ENCODE results near the gene PRDM16. TPM values are rescaled to one million over a fixed set of nuclear protein-coding genes. Genes with fewer than 3 reads are reported as not detected.

The PRDM16 gene
- polyA plus RNA-seq (2011; rRNA removed) (0.03 and 0.04 TPM in 2 replicates), polyA plus RNA-seq (2017; fragmentation: RNase III; extraction: RNeasy Plus Mini Kit Qiagen cat#74134 plus additional on column Dnase treatment) (0.15 to 0.35 TPM (median 0.25 TPM) in 3 replicates), polyA minus RNA-seq (2011; rRNA and poly(A)+ RNA removed) (0.04 and 0.15 TPM in 2 replicates)
- 0.08 and 0.22 TPM in 2 replicates for polyA plus RNA-seq (2012; cell fraction: cytosol; rRNA removed)
- polyA plus RNA-seq (2012; cell fraction: nucleus; rRNA removed), result 0.26 and 0.40 TPM in 2 replicates

GRCh38 chr1:3068564-3069431 is at the start of gene PRDM16:
TSS of gene PRDM16 (plus strand) at chr1:3069203. CDS start at chr1:3069260, 57 bp downstream.
- FAIRE-seq (no peak), DNase-seq (ENCODE audit: low read depth in 1 of 2, low spot score in 1 of 2) (peak; percentile 59 to 63), ATAC-seq (peak in 1 of 2 experiments; percentile 32; a peak in 2 of 6 replicates)
- 4% methylated on average over 24 of the region's 106 CpGs for WGBS (ENCODE audit: missing lambda C conversion rate)
- POLR2A ChIA-PET, result no interaction called here
- TF ChIP-seq NR3C1 (IDR thresholded peaks at IDR 0.05), result no peak
- TF ChIP-seq, protein P1, sequence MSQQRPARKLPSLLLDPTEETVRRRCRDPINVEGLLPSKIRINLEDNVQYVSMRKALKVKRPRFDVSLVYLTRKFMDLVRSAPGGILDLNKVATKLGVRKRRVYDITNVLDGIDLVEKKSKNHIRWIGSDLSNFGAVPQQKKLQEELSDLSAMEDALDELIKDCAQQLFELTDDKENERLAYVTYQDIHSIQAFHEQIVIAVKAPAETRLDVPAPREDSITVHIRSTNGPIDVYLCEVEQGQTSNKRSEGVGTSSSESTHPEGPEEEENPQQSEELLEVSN (IDR thresholded peaks at IDR 0.05; ENCODE audit: borderline replicate concordance, low read depth), result peak; percentile 28; the same call in 1 of the 2 replicates
- CTCF ChIA-PET, result interaction anchor here (0.7 to 1.0 kb wide), 2 partner anchors 29 to 348 kb away, joined by 3 read pairs; no protein-coding TSS in a partner anchor
- peak within 1 kb of the TSS; percentile 79 for H3K4me3 ChIP-seq
- peak within 1 kb of the TSS; percentile 95 for H3K4me2 ChIP-seq
- peak within 1 kb of the TSS; percentile 64 to 84; a peak in 5 of 6 replicates for H3K27ac ChIP-seq
- H3K9me3 ChIP-seq, result no peaks in the 10 kb centered on the region
- H3K4me1 ChIP-seq, result no peaks in the 10 kb centered on the region

DNA sequence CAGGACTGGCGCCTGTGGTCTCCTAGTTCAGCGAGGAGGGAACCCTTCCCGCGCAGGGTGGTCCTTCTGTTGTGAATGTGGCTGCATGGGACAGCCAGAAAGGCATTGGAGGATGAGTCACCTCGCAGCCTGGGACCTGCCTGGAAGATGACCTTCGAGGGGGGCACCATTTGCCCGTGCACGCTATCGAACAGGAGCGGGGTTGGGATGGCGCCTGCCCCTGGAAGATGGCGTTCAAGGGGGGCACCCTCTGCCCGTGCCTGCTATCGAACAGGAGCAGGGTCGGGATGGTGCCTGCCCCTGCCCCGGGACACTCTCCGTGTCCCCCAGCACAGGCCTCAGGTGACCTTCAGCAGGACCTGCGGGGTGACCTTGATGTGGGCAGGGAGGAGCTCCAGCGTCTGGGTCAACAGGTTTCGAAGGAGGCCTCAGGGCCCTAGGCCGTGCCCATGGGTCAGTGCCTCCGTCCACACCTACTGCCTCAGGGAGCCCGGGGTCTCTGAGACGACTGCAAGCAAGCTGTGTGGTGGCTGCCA is 49.4 kb upstream of the PRDM16 start:
- WGBS (ENCODE audit: missing lambda C conversion rate), result 38% methylated on average over 10 of the region's 24 CpGs
- POLR2A ChIA-PET, result no interaction called here

More for the DNA sequence above, 49.4 kb upstream of the PRDM16 start:
- TF ChIP-seq, protein P2, sequence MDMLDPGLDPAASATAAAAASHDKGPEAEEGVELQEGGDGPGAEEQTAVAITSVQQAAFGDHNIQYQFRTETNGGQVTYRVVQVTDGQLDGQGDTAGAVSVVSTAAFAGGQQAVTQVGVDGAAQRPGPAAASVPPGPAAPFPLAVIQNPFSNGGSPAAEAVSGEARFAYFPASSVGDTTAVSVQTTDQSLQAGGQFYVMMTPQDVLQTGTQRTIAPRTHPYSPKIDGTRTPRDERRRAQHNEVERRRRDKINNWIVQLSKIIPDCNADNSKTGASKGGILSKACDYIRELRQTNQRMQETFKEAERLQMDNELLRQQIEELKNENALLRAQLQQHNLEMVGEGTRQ (IDR thresholded peaks at IDR 0.05), result no peak
- TF ChIP-seq HOXA7 (CRISPR knock-in tag; IDR thresholded peaks at IDR 0.05) (no peak), HEYL (CRISPR knock-in tag; IDR thresholded peaks at IDR 0.05) (no peak), POLR2A (IDR thresholded peaks at IDR 0.05; ENCODE audit: low read length) (no peak), CTCF (IDR thresholded peaks at IDR 0.05) (no peak), JUN (IDR thresholded peaks at IDR 0.05) (no peak), CBX2 (IDR thresholded peaks at IDR 0.05; ENCODE audit: borderline replicate concordance, low read depth) (no peak), FOSL2 (IDR thresholded peaks at IDR 0.05) (no peak), FOSL2 (CRISPR knock-in tag; IDR thresholded peaks at IDR 0.05) (no peak), ZFP36 (IDR thresholded peaks at IDR 0.05; ENCODE audit: borderline replicate concordance, partially characterized antibody) (no peak), POLR2AphosphoS2 (conservative IDR thresholded peaks at IDR 0.05; ENCODE audit: low read length) (no peak), EHF (CRISPR knock-in tag; IDR thresholded peaks at IDR 0.05) (no peak), CHD2 (IDR thresholded peaks at IDR 0.05; ENCODE audit: low read length, partially characterized antibody) (no peak), SREBF2 (IDR thresholded peaks at IDR 0.05) (no peak), RAD21 (conservative IDR thresholded peaks at IDR 0.05 in 1 of 2, IDR thresholded peaks at IDR 0.05 in 1 of 2) (no peak), RCOR1 (IDR thresholded peaks at IDR 0.05; ENCODE audit: low read depth, low read length) (no peak)
- TF ChIP-seq, protein P3, sequence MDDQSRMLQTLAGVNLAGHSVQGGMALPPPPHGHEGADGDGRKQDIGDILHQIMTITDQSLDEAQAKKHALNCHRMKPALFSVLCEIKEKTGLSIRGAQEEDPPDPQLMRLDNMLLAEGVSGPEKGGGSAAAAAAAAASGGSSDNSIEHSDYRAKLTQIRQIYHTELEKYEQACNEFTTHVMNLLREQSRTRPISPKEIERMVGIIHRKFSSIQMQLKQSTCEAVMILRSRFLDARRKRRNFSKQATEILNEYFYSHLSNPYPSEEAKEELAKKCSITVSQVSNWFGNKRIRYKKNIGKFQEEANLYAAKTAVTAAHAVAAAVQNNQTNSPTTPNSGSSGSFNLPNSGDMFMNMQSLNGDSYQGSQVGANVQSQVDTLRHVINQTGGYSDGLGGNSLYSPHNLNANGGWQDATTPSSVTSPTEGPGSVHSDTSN (IDR thresholded peaks at IDR 0.05), result no peak
- no peaks in the 10 kb centered on the region for H3K4me1 ChIP-seq
- no peak overlapping the region for H3K27ac ChIP-seq
- no peak overlapping the region for H3K4me3 ChIP-seq
- CTCF ChIA-PET, result interaction anchor here (0.8 kb wide), 1 partner anchor 452 kb away, joined by 3 read pairs; no protein-coding TSS in a partner anchor
- H3K9me3 ChIP-seq, result no peaks in the 10 kb centered on the region
- no peak for DNase-seq (ENCODE audit: low read depth in 1 of 2, low spot score in 1 of 2)
- no peak for FAIRE-seq
- no peak for ATAC-seq
- no peak overlapping the region for H3K4me2 ChIP-seq

All from A549 (cell line).